Body of pancreas (tissue), 4 donors: ENCODE measurements around the gene FES. TPM values are rescaled to one million over a fixed set of nuclear protein-coding genes. Genes with fewer than 3 reads are reported as not detected.
"Not testable (repeated sequence)": the region's sequence is repeated elsewhere in the genome, so short reads cannot be mapped to it uniquely, and the experiment has no call there.

Experiments used
- ATAC-seq: fragments of 150-250 bp; one replicate; pipeline ENCODE4 v1.9.1; 2016
- DNase-seq, 4 donors: peaks; one replicate each; pipeline ENCODE4 v3.0.0-alpha.2; 2019
- H3K27ac ChIP-seq, 4 donors: fragments of 200-600 bp; sonication (generic); 1 replicate in 3 of 4; 2 replicates in 1 of 4; pipeline versions ENCODE4 v1.5.1 to v1.6.1; 2016 to 2019; ENCODE audit warnings: mild to moderate bottlenecking in 1 of 4, mixed read lengths in 1 of 4, moderate library complexity in 1 of 4
- H3K27me3 ChIP-seq, 2 donors: fragments of 200-600 bp; sonication (generic); one replicate each; pipeline ENCODE4 v1.6.0; 2016; ENCODE audit warnings: mild to moderate bottlenecking in 1 of 2
- H3K36me3 ChIP-seq, 2 donors: fragments of 200-600 bp; sonication (generic); replicated peaks in 1 of 2; 2 replicates each; pipeline ENCODE4 v1.5.1; 2016; ENCODE audit warnings: low read depth in 2 of 2; ENCODE audit not compliant: insufficient read depth in 1 of 2
- H3K4me1 ChIP-seq: fragments of 200-600 bp; sonication (generic); one replicate; pipeline ENCODE4 v1.6.0; 2016
- H3K4me3 ChIP-seq, 2 donors: fragments of 200-600 bp; sonication (generic); 1 replicate in 1 of 2; 2 replicates in 1 of 2; pipeline ENCODE4 v1.5.1; 2016 to 2019
- H3K9me3 ChIP-seq, 3 donors: fragments of 200-600 bp; sonication (generic); 1 replicate in 2 of 3; 2 replicates in 1 of 3; pipeline ENCODE4 v1.5.1; 2016
- POLR2A ChIP-seq, 3 donors: fragments of 450-650 bp; IDR thresholded peaks; one replicate each; pipeline ENCODE4 v1.6.1; 2016; ENCODE audit warnings: antibody characterized with exemption in 3 of 3, mild to moderate bottlenecking in 2 of 3
- WGBS, 2 donors: methylation state at CpG; one replicate each; pipeline ENCODE4 v1.1.5; 2017; 5-methylcytosine and 5-hydroxymethylcytosine counted together
- intact Hi-C: fragments of 100-400 bp; cut with DNase I; formaldehyde crosslinking; loops from one replicate; pipeline ENCODE4 v1.15.1; 2023
- total RNA-seq, 2 donors: library from RNA; depleted of rRNA; stranded (reverse); fragments of >200 nt; gene quantifications; one replicate each; pipeline ENCODE4 v1.1.0, GENCODE V29; 2016
- TF ChIP-seq, protein P1 (sequence below), 7 experiments: fragments of 450-650 bp in 4 of 7; fragments of 200-600 bp in 3 of 7; sonication (generic) in 3 of 7; IDR thresholded peaks; one replicate each; pipeline ENCODE4 v1.5.1; 2016 to 2019; ENCODE audit warnings: antibody characterized with exemption in 7 of 7

FES gene
- total RNA-seq, 2 donors from 2014 or later, result 16.9 to 24.4 TPM

DNA sequence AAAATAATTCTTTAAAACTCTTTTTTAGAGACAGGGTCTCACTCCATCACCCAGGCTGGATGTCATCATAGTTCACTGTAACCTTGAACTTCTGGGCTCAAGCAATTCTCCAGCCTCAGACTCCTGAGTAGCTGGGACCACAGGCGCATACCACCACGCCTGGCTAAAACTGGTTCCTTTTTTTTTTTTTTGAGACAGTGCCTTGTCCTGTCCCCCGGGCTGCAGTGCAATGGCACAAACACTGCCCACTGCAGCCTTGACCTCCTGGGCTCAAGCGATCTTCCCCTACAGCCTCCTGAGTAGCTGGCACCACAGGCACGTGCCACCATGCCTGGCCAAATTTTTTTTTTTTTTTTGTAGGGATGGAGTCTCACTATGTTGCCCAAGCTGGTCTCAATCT is 39.6 kb upstream of the FES start:
- H3K9me3 ChIP-seq, result no peaks in the 10 kb centered on the region
- WGBS, 2 donors, result 69 to 80% methylated on average over 5 of the region's 5 CpGs
- H3K36me3 ChIP-seq, result no peaks in the 10 kb centered on the region
- intact Hi-C loops, result no loop called here
- TF ChIP-seq, protein P1, sequence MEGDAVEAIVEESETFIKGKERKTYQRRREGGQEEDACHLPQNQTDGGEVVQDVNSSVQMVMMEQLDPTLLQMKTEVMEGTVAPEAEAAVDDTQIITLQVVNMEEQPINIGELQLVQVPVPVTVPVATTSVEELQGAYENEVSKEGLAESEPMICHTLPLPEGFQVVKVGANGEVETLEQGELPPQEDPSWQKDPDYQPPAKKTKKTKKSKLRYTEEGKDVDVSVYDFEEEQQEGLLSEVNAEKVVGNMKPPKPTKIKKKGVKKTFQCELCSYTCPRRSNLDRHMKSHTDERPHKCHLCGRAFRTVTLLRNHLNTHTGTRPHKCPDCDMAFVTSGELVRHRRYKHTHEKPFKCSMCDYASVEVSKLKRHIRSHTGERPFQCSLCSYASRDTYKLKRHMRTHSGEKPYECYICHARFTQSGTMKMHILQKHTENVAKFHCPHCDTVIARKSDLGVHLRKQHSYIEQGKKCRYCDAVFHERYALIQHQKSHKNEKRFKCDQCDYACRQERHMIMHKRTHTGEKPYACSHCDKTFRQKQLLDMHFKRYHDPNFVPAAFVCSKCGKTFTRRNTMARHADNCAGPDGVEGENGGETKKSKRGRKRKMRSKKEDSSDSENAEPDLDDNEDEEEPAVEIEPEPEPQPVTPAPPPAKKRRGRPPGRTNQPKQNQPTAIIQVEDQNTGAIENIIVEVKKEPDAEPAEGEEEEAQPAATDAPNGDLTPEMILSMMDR (IDR thresholded peaks at IDR 0.05), result no peak
- TF ChIP-seq POLR2A (IDR thresholded peaks at IDR 0.05), result no peak
- H3K4me1 ChIP-seq, result no peaks in the 10 kb centered on the region
- H3K4me3 ChIP-seq, result no peak overlapping the region
- H3K27me3 ChIP-seq, result no peaks in the 10 kb centered on the region
- ATAC-seq (no peak), DNase-seq (no peak)
- H3K27ac ChIP-seq, result peak overlapping the region in 1 of 4 donors; percentile 46

DNA sequence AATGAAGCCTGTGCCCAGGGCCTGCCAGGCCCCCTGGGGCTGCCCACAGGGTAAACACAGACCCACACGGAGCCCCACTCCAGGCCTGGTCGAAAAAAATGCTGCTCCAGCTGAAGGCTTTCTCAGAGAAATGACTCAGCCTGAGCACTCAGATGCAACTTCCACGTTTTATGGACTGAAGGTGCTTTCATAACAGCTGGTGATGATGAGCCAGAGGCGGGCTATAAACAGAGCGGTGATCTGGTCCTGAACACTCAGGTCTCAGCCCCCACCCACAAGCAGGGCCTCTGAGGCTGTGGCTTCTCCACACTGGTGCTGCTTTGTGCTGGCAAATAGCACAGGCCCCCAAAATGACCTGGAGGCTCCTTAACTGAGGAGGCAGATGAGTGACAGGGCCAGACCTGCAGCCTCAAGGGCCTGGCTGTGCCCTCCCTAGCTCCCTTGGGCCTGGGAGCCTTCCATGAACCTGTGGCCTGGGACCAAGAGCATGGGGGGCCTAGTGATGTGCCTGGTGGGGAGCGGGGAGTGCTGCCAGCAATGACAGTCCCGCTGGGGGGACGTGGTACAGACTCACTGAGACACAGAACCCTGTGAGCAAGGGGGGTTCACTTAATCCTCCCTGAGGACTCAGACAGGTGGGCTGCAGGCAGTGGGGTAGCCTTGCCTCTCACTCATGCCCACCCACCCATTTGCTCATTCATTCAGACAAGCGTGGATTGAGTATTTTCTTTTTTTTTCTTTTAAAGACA is 38.9 kb upstream of the FES start:
- H3K27me3 ChIP-seq, result no peaks in the 10 kb centered on the region
- H3K36me3 ChIP-seq, result no peaks in the 10 kb centered on the region
- 69 to 73% methylated on average over 3 to 9 of the region's 9 CpGs for WGBS, 2 donors
- no peak overlapping the region for H3K4me3 ChIP-seq
- no peaks in the 10 kb centered on the region for H3K4me1 ChIP-seq
- peak in 1 of 4 donors; percentile 40 for DNase-seq
- peak overlapping the region in 1 of 4 donors; percentile 46 for H3K27ac ChIP-seq
- ATAC-seq, result no peak
- intact Hi-C loops, result no loop called here
- H3K9me3 ChIP-seq, result no peaks in the 10 kb centered on the region
- TF ChIP-seq, protein P1 (IDR thresholded peaks at IDR 0.05), result no peak
- TF ChIP-seq POLR2A (IDR thresholded peaks at IDR 0.05), result no peak

DNA sequence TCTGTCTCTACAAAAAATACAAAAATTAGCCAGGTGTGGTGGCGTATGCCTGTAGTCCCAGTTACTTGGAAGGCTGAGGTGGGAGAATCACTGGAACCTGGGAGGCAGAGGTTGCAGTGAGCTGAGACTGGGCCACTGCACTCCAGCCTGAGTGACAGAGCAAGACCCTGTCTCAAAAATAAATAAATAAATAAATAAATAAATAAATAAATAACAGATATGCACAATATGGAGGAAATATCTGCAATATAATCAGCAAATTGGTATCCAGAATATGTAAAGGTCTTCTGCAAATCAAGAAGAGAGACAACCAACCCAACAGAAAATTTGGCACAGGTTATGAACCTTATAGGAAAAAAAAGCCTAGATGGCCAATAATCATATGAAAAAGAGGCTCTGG is 34.9 kb upstream of the FES start:
- intact Hi-C loops, DNase-seq, H3K4me3 ChIP-seq, H3K27me3 ChIP-seq, H3K4me1 ChIP-seq, H3K9me3 ChIP-seq, ATAC-seq, H3K36me3 ChIP-seq, H3K27ac ChIP-seq: not testable (repeated sequence)
- 79 to 94% methylated on average over 1 of the region's 1 CpG for WGBS, 2 donors

DNA sequence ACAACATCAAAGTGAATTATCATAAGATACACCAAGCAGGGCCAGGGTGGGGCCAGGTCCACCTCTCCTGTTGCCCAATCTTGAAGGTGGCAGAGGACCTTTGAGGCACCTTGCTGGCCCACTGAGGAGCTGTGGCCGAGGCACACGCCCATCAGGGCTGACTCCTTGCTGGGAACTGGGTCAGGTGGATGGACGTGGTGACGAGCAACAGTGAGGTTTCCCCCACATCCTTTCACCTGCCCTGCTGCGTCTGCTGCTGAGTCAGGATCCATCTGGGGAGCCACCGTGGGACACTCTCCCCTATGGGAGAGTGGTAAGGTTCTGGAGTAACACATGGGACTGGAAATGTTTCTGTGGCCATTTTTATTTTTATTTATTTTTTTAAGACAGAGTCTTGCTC is 33.2 kb upstream of the FES start:
- no peak for ATAC-seq
- no peaks in the 10 kb centered on the region for H3K4me1 ChIP-seq

DNA sequence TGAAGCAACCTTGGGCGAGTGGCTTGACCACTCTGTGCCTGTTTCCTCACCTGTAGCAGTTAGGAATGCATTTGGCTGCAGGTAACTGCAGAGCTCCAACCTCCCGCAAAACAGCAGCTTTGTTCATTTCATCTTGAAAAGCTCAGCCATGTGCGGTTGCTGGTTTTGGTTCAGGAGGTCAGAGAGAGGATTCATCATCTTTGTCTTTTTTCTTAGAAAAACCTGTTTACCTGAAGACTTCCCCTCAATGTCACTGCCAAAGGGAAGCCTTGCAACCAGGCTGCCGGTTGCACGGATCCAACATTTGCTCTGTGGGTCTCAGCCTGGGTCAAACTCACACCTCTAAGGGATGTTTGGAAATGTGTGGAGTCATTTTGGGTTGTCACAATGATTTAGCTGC is 32.4 kb upstream of the FES start:
- DNase-seq (no peak), ATAC-seq (no peak)
- Histone ChIP-seq H3K4me3 (no peak overlapping the region), H3K27ac (no peak overlapping the region), H3K36me3 (no peaks in the 10 kb centered on the region), H3K27me3 (no peaks in the 10 kb centered on the region), H3K4me1 (no peaks in the 10 kb centered on the region), H3K9me3 (no peaks in the 10 kb centered on the region)
- WGBS, 2 donors, result 89 to 93% methylated on average over 5 of the region's 5 CpGs
- intact Hi-C loops, result no loop called here
- TF ChIP-seq, protein P1 (IDR thresholded peaks at IDR 0.05), result no peak
- TF ChIP-seq POLR2A (IDR thresholded peaks at IDR 0.05), result no peak

More for the DNA sequence above, 33.2 kb upstream of the FES start:
- H3K27me3 ChIP-seq, result no peaks in the 10 kb centered on the region
- H3K27ac ChIP-seq, result no peak overlapping the region
- no peaks in the 10 kb centered on the region for H3K9me3 ChIP-seq
- no peaks in the 10 kb centered on the region for H3K36me3 ChIP-seq
- no peak for DNase-seq
- WGBS, 2 donors, result 80 to 89% methylated on average over 5 to 6 of the region's 6 CpGs
- TF ChIP-seq, protein P1 (IDR thresholded peaks at IDR 0.05), result no peak
- no peak for TF ChIP-seq POLR2A (IDR thresholded peaks at IDR 0.05)
- intact Hi-C loops, result no loop called here
- H3K4me3 ChIP-seq, result no peak overlapping the region
